HEK293T (cell line): Measurements from ENCODE around the gene FREY1.

ENCODE experiments used
- CTCF ChIA-PET: fragments of 350-600 bp; formaldehyde crosslinking; extraction: SDS; loops from one replicate; lab custom pipeline; 2021; ENCODE audit warnings: antibody characterized with exemption, inconsistent platforms; lab: Yijun Ruan, JAX
- POLR2A ChIA-PET: fragments of 350-600 bp; formaldehyde crosslinking; extraction: SDS; loops from one replicate; lab custom pipeline; 2020; ENCODE audit warnings: antibody characterized with exemption, inconsistent platforms; lab: Yijun Ruan, JAX
- DNase-seq: peaks from one replicate; pipeline ENCODE4 v3.0.0; 2012; ENCODE audit warnings: mixed read lengths; ENCODE audit errors: extremely low spot score
- ARNT ChIP-seq: fragments of 450-650 bp; IDR thresholded peaks from 2 replicates; pipeline ENCODE4 v1.6.1; 2017; ENCODE audit warnings: mild to moderate bottlenecking
- BHLHE40 ChIP-seq: fragments of 450-650 bp; IDR thresholded peaks from 2 replicates; pipeline ENCODE4 v1.6.1; 2016; ENCODE audit warnings: mild to moderate bottlenecking, moderate library complexity, borderline replicate concordance
- CTBP1 ChIP-seq: fragments of 450-650 bp; IDR thresholded peaks from 2 replicates; pipeline ENCODE4 v1.6.1; 2016; ENCODE audit warnings: borderline replicate concordance
- ELF4 ChIP-seq: fragments of 450-650 bp; IDR thresholded peaks from 2 replicates; pipeline ENCODE4 v1.6.1; 2017; ENCODE audit warnings: antibody characterized with exemption
- FOXA1 ChIP-seq: fragments of 450-650 bp; IDR thresholded peaks from 2 replicates; pipeline ENCODE4 v1.6.1; 2016; ENCODE audit warnings: mild to moderate bottlenecking
- FOXK2 ChIP-seq: fragments of 450-650 bp; IDR thresholded peaks from 2 replicates; pipeline ENCODE4 v1.6.1; 2016; ENCODE audit warnings: mild to moderate bottlenecking
- FOXM1 ChIP-seq: fragments of 450-650 bp; IDR thresholded peaks from 2 replicates; pipeline ENCODE4 v1.6.1; 2017; ENCODE audit warnings: mild to moderate bottlenecking, borderline replicate concordance
- HDGF ChIP-seq: fragments of 450-650 bp; IDR thresholded peaks from 2 replicates; pipeline ENCODE4 v1.6.1; 2017; ENCODE audit warnings: antibody characterized with exemption, borderline replicate concordance
- L3MBTL2 ChIP-seq: fragments of 450-650 bp; conservative IDR thresholded peaks from 2 replicates; pipeline ENCODE4 v1.6.1; 2016; ENCODE audit warnings: mild to moderate bottlenecking
- LEF1 ChIP-seq: fragments of 450-650 bp; IDR thresholded peaks from 2 replicates; pipeline ENCODE4 v1.6.1; 2017; ENCODE audit warnings: mild to moderate bottlenecking, borderline replicate concordance
- NFRKB ChIP-seq: fragments of 450-650 bp; IDR thresholded peaks from 2 replicates; pipeline ENCODE4 v1.6.1; 2016; ENCODE audit warnings: mild to moderate bottlenecking, moderate library complexity
- PKNOX1 ChIP-seq: fragments of 450-650 bp; IDR thresholded peaks from 2 replicates; pipeline ENCODE4 v1.6.1; 2016
- SP1 ChIP-seq: fragments of 450-650 bp; IDR thresholded peaks from 2 replicates; pipeline ENCODE4 v1.6.1; 2017
- SUZ12 ChIP-seq: fragments of 450-650 bp; IDR thresholded peaks from 2 replicates; pipeline ENCODE4 v1.6.1; 2016; ENCODE audit warnings: mild to moderate bottlenecking
- TARDBP ChIP-seq: fragments of 450-650 bp; IDR thresholded peaks from 2 replicates; pipeline ENCODE4 v1.6.1; 2016
- ZNF384 ChIP-seq: fragments of 450-650 bp; IDR thresholded peaks from 2 replicates; pipeline ENCODE4 v1.6.1; 2016

Gene FREY1

GRCh38 chr11:45906965-45907611, at the start of gene FREY1:
Gene FREY1 (minus strand): TSS chr11:45907271. CDS start chr11:45907245, 26 bp downstream.
- TF ChIP-seq TARDBP, result no peak
- no peak for TF ChIP-seq HDGF
- no peak for TF ChIP-seq NFRKB
- TF ChIP-seq FOXA1, result no peak
- TF ChIP-seq FOXK2, result no peak
- no peak for TF ChIP-seq PKNOX1
- TF ChIP-seq CTBP1, result no peak
- TF ChIP-seq SUZ12, result no peak
- no peak for TF ChIP-seq BHLHE40
- no peak for DNase-seq
- ChIA-PET CTCF (no interaction called here), POLR2A (interaction anchor here (1.1 kb wide), 1 partner anchor 10 kb away, joined by 5 read pairs; the partner anchor contains the start of gene PEX16)

DNA sequence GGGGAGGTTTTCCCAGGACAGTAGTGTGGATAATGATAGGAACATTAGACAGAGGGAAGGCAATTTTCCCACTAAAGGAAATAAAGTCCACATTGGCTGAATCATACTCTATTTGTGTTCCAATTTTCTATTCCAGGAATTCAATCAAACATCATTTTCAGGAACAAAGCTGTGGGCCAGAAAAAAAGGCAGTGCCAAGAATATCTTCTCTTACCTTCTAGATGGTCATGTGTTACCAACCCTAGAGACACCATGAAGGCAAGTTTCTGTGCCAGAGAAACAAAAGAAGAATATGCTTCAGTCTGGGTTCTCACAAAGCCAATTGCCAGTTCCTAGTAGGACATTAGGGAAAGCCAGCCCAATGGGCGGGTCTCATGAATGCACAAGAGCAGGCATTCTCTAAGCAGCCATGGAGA, 42.9 kb upstream of the FREY1 start:
- TF ChIP-seq FOXA1, result no peak
- POLR2A ChIA-PET, result no interaction called here
- CTCF ChIA-PET, result interaction anchor here (1.6 kb wide), 1 partner anchor 15 kb away, joined by 7 read pairs; no protein-coding TSS in a partner anchor
- no peak for DNase-seq

GRCh38 chr11:45948356-45948755, 41.3 kb upstream of the FREY1 start:
- DNase-seq, result no peak
- ChIA-PET POLR2A (no interaction called here), CTCF (interaction anchor here (0.7 to 2.2 kb wide), 2 partner anchors 17 to 172 kb away, joined by 3 to 6 read pairs; no protein-coding TSS in a partner anchor)
- TF ChIP-seq SP1 (no peak), FOXA1 (no peak), L3MBTL2 (no peak), LEF1 (no peak), BHLHE40 (no peak), HDGF (no peak), FOXK2 (no peak), FOXM1 (no peak), TARDBP (no peak), ZNF384 (no peak), ELF4 (no peak), SUZ12 (no peak), ARNT (no peak), NFRKB (no peak), CTBP1 (no peak), PKNOX1 (no peak)

- CTCF ChIA-PET, result interaction anchor here (0.7 to 2.2 kb wide), 2 partner anchors 17 to 172 kb away, joined by 3 to 6 read pairs; no protein-coding TSS in a partner anchor
- POLR2A ChIA-PET, result no interaction called here
- TF ChIP-seq L3MBTL2 (no peak), CTBP1 (no peak), SP1 (no peak), SUZ12 (no peak), ELF4 (no peak), PKNOX1 (no peak), FOXK2 (no peak), FOXM1 (no peak), HDGF (no peak), ZNF384 (no peak), LEF1 (no peak), BHLHE40 (no peak), TARDBP (no peak), ARNT (no peak), NFRKB (no peak), FOXA1 (no peak)
- no peak for DNase-seq
Measured at GRCh38 chr11:45947885-45948284, 40.8 kb upstream of the FREY1 start.

- ChIA-PET POLR2A (no interaction called here), CTCF (no interaction called here)
- DNase-seq, result no peak
- TF ChIP-seq PKNOX1, result no peak
- no peak for TF ChIP-seq FOXK2
- TF ChIP-seq ZNF384, result no peak
- no peak for TF ChIP-seq BHLHE40
- TF ChIP-seq FOXA1, result no peak
- no peak for TF ChIP-seq L3MBTL2
- no peak for TF ChIP-seq LEF1
- no peak for TF ChIP-seq FOXM1
- no peak for TF ChIP-seq NFRKB
- no peak for TF ChIP-seq HDGF
- TF ChIP-seq SP1, result no peak
- no peak for TF ChIP-seq SUZ12
- TF ChIP-seq ARNT, result no peak
- no peak for TF ChIP-seq CTBP1
Measured at GRCh38 chr11:45945397-45945999, 38.4 kb upstream of the FREY1 start.
